GM21526 (cell line): ENCODE results near the gene SLA2.
A peak's percentile ranks its signal among the peaks of the same experiment; 100 is the strongest.
"Not testable (repeated sequence)": the region's sequence is repeated elsewhere in the genome, so short reads cannot be mapped to it uniquely, and the experiment has no call there.

Experiments
- ATAC-seq: cut with Tn5 transposase; IDR thresholded peaks from one replicate; pipeline ENCODE4 v1.9.1; 2021; ENCODE audit warnings: moderate library complexity; ENCODE audit not compliant: unreplicated experiment, low FRiP score

SLA2 gene

DNA sequence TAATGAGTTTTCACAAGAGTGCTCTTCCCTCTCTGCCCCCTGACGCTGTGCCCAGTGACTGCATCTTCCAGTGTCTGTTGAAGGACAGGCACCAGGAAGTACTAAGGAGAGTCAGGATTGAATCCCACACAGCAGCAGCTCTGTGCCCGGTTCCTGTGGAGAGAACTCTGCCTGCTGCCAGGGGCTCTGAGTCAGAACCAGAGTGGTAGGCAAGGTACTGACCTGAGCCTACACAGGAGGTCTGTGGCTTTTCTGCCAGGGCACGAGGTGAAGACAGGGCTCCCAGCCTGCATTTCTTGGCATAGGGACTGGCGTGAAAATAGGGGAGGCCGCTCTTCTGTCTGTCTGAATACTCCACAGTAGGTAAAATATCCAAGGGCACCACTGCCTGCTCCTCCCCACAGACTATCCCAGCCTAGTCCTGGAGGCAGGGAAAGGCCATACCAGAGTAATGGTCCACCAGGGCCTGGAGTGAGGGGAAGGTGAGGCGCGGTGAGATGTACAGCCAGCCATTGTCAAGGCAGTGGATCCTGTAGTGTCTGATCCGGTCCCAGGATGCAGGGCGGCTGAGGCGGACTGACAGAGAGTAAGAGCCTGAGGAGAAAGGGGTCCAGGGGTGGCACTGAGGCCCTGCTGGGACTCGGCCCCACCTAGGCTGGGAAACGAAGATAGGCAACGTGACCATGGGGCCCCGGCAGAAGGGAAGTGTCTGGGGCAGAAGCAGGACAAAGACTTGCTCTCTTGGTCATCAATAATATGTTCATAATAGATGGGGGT, 31.0 kb downstream of the SLA2 start:
- ATAC-seq: no peak

DNA sequence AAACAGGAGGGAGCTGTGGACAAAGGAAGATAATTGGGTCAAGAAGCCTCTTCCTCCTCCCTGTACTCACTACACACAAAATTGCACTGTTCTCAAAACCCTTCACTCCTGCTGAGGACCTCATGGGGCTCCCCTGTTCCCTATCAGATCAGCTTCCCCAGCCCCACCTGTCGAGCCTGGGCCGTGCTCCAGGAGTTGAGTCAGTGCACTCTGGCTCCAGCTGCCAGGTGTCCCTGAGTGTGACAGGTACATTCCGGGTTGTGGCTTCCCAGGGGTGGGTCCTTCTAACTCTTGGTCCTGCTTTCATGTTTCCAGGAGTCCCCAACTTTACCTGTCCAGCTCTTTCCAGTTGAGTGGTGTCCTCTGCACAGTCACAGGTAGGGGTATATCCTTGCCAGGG, 32.0 kb downstream of the SLA2 start:
- ATAC-seq: no peak

GRCh38 chr20:36611625-36612024, 34.4 kb downstream of the SLA2 start:
- ATAC-seq: no peak

DNA sequence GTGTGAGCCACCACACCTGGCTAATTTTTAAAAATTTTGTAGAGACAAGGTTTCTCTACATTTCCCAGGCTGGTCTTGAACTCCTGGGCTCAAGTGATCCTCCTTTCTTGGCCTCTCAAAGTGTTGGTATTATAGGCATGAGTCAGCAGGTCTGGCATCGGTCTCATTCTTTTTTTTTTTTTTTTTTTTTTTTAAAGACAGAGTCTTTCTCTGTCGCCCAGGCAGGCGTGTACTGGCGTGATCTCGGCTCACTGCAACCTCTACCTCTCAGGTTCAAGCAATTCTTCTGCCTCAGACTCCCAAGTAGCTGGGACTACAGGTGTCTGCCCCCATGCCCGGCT, 37.6 kb downstream of the SLA2 start:
- not testable (repeated sequence) for ATAC-seq

DNA sequence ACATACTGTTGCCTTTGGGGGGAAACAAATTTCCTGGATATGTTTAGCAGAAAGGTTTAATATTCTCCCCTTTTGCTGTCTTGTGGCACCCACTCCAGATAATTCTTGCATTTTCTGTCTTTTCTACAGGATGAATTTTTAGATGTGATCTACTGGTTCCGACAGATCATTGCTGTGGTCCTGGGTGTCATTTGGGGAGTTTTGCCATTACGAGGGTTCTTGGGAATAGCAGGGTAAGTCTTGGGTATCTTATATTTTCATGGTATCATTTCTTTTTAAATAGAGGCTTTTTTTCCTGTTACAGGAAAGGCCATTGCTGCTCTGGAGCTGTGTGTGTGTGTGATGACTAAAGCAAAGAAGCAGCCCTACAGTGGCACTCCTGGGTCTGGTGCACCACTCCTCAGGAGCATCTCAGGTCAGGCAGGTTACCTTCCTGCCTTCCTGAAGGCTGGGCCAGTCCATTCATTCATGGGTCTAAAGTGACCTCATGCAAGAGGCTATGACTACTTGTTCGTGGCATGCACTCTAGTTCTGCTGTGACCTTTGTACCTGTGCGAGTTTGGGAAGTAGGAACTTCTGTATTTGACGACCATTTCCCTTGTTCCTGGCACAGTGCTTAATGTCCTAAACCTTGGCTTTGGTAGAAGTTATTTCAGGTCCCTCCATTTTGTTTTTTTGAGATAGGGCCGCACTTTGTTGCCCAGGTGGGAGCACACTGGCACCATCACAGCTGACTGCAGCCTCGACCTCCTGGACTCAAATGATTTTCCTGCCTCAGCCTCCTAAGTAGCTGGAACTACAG, 38.2 kb downstream of the SLA2 start:
- ATAC-seq: no peak

DNA sequence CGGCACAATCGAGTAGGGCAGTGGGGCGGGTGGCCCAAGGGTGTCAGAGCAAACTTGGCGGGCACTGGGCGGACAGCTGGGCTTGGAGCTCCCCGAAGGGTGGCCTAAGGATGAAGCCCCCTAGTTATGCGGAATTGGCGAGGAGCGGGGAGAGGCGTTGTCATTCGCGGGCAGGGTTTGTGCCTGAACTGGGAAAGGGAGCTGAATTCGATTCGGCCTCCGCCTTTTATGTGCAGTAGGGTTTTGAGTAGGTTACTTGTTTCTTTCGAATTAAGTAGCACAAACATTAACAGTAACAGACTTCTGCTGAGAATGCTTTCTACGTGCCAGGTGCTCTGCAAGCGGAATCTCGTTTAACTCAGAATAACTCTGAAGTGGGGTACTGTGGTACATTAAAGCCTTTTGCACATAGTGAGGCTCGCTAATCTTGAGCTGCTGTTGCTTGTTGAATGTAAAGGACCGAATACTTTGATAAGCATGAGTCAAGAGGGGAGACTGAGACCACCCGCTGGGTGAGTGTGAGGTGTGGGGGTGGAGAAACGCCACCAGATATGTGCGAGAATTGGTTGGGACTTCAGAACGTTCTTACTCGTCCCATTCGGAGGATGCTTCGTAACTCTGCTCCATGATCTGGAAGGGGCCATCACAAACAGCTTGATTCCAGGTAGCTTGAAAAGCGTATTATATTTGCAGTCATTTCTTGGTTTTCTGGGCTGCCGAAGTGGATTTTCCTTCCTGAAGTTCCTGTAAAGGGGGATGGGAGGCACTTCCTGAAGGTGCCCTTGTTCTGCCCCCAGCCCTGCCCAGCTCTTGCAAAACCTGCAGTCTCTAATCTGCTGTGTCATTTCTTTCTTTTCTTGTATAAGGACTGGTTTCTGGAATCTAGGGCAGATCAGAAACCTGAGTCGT, 39.6 kb downstream of the SLA2 start:
- ATAC-seq: peak; percentile 10

DNA sequence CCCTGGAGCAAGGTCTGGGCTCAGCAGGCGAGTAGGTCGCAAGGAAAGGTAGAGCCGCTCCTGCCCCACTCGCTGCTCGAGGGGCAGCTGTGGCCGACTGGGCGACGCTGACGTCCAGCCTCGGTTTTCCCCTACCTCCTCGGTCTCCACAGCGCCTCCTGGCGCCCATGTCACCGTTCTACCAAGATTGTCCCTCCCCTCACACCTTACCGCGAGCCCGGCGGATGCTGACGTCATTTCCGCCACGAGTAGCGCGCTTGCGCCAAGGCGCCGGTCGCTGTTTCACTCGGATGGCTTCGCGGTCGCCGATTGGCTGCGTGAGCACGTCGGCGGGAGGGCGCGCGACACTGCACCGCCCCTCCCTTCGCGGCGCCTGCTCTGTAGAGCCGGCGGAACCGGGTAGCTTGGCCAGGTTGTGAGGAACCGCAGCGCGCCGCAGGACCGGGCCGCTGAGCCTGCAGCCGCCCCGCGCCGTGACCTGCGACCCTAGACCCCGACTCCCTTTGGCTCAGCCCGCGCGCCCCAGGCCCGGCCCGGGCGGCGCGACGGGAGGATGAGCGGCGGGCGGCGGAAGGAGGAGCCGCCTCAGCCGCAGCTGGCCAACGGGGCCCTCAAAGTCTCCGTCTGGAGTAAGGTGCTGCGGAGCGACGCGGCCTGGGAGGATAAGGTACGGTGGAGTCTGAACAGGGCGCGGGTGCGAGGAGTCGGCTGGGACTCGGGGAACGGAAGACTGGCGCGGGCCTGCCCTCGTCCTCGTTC, 40.4 kb downstream of the SLA2 start, which contains the start of gene RAB5IF:
TSS of gene RAB5IF (plus strand) at position 381 of the 759 bp plus-strand sequence. CDS start at position 554, 173 bp downstream.
- ATAC-seq: peak; percentile 74

GRCh38 chr20:36604952-36605398, 41.0 kb downstream of the SLA2 start:
- peak; percentile 37 for ATAC-seq

GRCh38 chr20:36601540-36601939, 44.5 kb downstream of the SLA2 start:
- ATAC-seq: no peak

DNA sequence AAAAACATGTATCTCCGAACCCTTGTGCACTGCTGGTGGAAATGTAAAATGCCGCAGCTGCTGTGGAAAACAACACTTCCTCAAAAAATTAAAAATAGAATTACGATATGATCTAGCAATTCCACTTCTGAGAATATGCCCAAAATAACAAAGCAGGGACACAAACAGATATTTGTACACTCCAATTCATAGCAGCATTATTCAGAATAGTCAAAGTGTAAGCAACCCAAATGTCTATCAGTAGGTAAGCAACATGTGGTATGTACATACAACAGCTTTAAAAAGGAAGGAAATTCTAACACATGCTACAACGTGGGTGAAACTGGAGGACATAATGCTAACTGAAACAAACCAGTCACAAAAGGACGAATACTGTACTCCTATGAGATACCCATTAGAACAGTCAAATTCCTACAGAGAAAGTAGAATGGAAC, 46.1 kb downstream of the SLA2 start:
- ATAC-seq: no peak

DNA sequence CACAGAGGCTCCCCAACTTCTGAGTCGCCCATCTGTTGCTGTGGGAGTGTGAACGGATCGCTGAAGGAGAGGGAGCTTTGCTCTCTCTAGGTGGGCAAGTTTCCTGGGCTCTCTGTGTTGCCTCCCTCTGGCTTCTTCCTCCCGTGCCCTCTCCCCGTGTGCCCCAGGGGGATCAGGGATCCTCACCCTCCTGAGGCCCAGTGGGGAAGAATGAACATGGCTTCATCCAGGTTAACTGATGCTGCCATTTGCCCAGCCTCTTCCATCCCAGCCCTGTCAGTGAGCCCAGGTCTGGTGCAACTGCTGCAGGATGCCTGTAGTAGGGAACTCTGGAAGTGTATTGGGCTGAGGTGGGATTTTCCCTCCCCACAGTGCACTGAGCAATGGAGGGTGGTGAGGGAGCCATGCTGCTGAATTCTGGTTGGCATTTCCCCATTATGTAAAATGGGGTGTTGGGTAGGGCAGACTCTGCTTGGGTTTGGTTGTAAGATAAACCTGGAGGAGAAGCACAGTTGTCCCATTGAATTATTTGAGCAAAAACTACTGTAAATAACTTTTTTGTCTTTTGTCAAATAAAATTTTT, 52.6 kb downstream of the SLA2 start:
- ATAC-seq: no peak

DNA sequence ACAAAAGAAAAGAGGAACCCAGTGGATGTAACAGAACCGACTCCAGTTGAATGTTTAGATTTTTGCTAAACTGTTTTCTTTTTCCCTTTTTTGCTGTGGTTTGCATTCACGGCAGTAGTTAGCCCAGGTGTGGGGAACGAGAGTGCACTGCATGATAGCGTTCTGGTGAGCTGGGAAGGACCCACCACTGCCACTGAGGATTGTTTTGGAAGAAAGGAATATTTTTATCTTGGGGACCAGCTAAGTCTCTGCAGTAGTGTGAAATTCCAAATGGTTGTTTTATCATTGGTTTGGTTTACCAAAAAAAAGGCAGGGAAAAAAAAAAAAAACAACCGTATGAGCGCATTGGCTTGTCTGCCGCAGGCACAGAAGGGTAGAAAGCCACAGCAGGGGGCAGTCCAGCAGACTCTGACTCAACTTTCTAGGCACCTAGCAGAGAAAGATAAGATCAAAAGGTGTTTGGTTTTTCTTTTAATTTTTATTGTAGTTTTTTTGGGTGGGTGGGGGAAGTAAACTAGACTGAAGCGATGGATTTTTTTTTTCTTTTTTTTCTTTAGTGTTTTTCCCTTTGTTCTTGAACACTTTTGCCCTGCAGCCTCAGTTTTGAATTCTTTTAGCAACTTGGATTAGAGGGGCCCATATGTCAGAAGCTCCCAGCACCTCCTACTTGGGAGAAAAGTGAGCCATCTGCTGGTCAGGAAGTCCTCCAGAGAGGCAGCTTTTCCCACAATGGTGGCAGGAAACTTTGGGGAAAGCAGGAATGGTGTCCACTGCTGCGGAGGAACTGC, 53.9 kb downstream of the SLA2 start:
- ATAC-seq: no peak

DNA sequence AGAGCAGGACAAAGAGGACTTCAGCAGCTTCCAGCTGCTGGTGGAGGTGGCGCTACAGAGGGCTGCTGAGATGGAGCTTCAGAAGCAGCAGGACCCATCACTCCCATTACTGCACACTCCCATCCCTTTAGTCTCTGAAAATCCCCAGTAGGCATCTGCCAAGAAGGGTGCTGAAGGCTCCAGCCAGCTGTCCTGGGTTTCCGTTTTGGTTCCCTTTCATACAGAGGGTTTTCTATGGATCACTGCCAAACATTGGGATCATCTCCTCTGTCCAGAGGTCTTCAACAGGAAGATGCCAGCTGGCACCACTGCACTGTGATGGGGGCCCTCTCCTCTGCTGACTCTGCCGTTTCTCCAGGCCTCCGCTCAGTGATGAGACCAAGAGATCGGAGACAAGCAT, 54.7 kb downstream of the SLA2 start:
- no peak for ATAC-seq

- no peak for ATAC-seq
These were observed 58.5 kb downstream of the SLA2 start for GRCh38 chr20:36587388-36588070.

- ATAC-seq: no peak
These were observed 60.4 kb downstream of the SLA2 start for GRCh38 chr20:36585410-36586125.

DNA sequence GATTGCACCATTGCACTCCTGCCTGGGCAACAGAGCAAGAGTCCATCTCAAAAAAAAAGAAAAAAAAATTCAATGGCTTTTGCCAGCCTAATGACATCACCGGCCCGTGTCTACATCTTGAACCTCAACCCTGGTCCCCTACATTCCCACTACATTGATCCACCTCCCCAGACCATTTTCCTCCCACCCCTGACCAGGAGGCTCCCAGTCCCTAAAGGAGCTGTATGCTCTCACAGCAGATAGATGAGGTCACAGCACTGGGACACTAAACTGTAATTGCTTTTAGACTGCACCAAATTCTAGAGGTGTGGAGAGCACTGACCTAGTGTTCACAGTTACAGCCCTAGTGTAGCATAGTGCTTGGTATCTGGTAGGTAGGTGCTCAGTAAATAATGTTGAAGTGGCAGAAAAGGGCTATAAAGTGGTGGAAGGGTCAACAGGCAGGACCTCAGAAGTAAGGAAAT, 61.9 kb downstream of the SLA2 start:
- ATAC-seq: no peak

- ATAC-seq: no peak
These were observed 63.2 kb downstream of the SLA2 start for GRCh38 chr20:36582821-36583220.

DNA sequence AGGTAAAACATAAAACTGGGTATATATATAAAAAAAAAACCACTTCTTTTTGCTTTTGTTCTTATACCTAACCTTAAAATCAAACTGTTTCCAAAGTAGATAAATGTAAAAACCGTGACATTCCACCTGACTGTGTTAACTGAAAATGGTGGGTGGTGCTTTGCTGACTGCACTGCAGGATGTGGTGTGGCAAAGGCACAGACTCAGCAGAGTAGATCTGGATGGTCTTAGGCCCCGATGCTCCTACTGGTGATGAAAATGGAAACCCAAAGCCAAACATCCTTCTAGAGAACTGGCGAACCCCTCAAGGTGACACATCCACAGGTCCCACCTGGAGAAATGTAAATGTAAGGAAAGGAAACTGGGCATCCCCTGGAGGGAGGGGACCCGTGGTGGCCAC, 63.7 kb downstream of the SLA2 start:
- no peak for ATAC-seq
